B cell (primary cell): ENCODE data around the gene CDK9. TPM values are rescaled to one million over a fixed set of nuclear protein-coding genes. Genes with fewer than 3 reads are reported as not detected.

ENCODE experiments used
- ATAC-seq: fragments of 200-7000 bp; cut with Tn5 transposase; one replicate; pipeline ENCODE4 v1.10.0; 2021; ENCODE audit warnings: low read depth, mild to moderate bottlenecking, moderate number of reproducible peaks, moderate library complexity
- CTCF ChIA-PET: fragments of 350-600 bp; sonication (Branson Sonifier 250); formaldehyde crosslinking; loops from one replicate; lab custom pipeline; 2021; ENCODE audit warnings: antibody characterized with exemption, inconsistent platforms; lab: Charles Lee
- POLR2A ChIA-PET: fragments of 350-600 bp; sonication (Branson Sonifier 250); formaldehyde crosslinking; loops from one replicate; lab custom pipeline; 2021; ENCODE audit warnings: antibody characterized with exemption; lab: Charles Lee
- DNase-seq: peaks from one replicate; pipeline ENCODE4 v3.0.0; 2013
- H2AFZ ChIP-seq: 2 replicates; pipeline ENCODE4 v1.6.1; 2012; ENCODE audit warnings: mild to moderate bottlenecking, low read depth, low read length; ENCODE audit not compliant: insufficient read depth, poor library complexity, severe bottlenecking
- H3K27ac ChIP-seq, 2 donors: 1 replicate in 1 of 2; 2 replicates in 1 of 2; pipeline ENCODE4 v1.5.1; 2012 to 2013; ENCODE audit warnings: low read length in 2 of 2, mild to moderate bottlenecking in 2 of 2, moderate library complexity in 1 of 2
- H3K27me3 ChIP-seq, 4 experiments: fragments of 200-600 bp in 1 of 4; sonication (generic) in 1 of 4; replicated peaks in 1 of 4; 1 replicate in 2 of 4; 2 replicates in 2 of 4; pipeline versions ENCODE4 v1.6.1 to v1.7.0; 2013 to 2016; ENCODE audit warnings: low read length in 3 of 4, mild to moderate bottlenecking in 2 of 4, mixed read lengths in 1 of 4, moderate library complexity in 1 of 4; ENCODE audit not compliant: insufficient read depth in 4 of 4, control insufficient read depth in 3 of 4; ENCODE audit errors: control extremely low read depth in 1 of 4
- H3K36me3 ChIP-seq, 2 experiments: replicated peaks in 1 of 2; 1 replicate in 1 of 2; 2 replicates in 1 of 2; pipeline versions ENCODE4 v1.6.1 to v1.7.1; 2013; ENCODE audit warnings: low read length in 1 of 2; ENCODE audit not compliant: insufficient read depth in 2 of 2, control insufficient read depth in 1 of 2; ENCODE audit errors: control extremely low read depth in 1 of 2, extremely low read depth in 1 of 2
- H3K4me1 ChIP-seq, 2 donors: fragments of 200-600 bp in 1 of 2; sonication (generic) in 1 of 2; 1 replicate in 1 of 2; 2 replicates in 1 of 2; pipeline versions ENCODE4 v1.5.1 to v1.6.1; 2013 to 2017; ENCODE audit warnings: low read length in 2 of 2; ENCODE audit not compliant: control insufficient read depth in 2 of 2, insufficient read depth in 2 of 2
- H3K4me2 ChIP-seq: replicated peaks from 2 replicates; pipeline ENCODE3; 2012; ENCODE audit warnings: mild to moderate bottlenecking, low read depth, low read length; ENCODE audit not compliant: poor library complexity, severe bottlenecking
- H3K4me3 ChIP-seq, 5 experiments: fragments of 200-600 bp in 1 of 5; sonication (generic) in 1 of 5; 1 replicate in 3 of 5; 2 replicates in 2 of 5; pipeline versions ENCODE4 v1.5.1 to v1.7.0; 2011 to 2016; ENCODE audit warnings: low read length in 4 of 5, mild to moderate bottlenecking in 4 of 5, low read depth in 2 of 5, control low read depth in 1 of 5, moderate library complexity in 1 of 5; ENCODE audit not compliant: insufficient read depth in 1 of 5; ENCODE audit errors: control extremely low read depth in 1 of 5, extremely low read depth in 1 of 5
- H3K79me2 ChIP-seq: fragments of 200-600 bp; sonication (generic); one replicate; pipeline ENCODE4 v1.6.0; 2016; ENCODE audit warnings: low read length; ENCODE audit not compliant: control insufficient read depth, insufficient read depth
- H3K9ac ChIP-seq: fragments of 200-600 bp; sonication (generic); 2 replicates; pipeline ENCODE4 v1.6.1; 2017; ENCODE audit warnings: mild to moderate bottlenecking, low read length, moderate library complexity
- H3K9me3 ChIP-seq, 3 donors: one replicate each; pipeline versions ENCODE4 v1.6.1 to v1.7.1; 2013; ENCODE audit warnings: low read length in 2 of 3; ENCODE audit not compliant: control insufficient read depth in 2 of 3, insufficient read depth in 1 of 3; ENCODE audit errors: control extremely low read depth in 1 of 3
- H4K20me1 ChIP-seq: 2 replicates; pipeline ENCODE4 v1.6.0; 2012; ENCODE audit warnings: mild to moderate bottlenecking, low read length; ENCODE audit not compliant: insufficient read depth, control insufficient read depth, poor library complexity, severe bottlenecking
- H3K27ac Mint-ChIP-seq: one replicate; pipeline ENCODE4 v1.8.0; 2021; ENCODE audit warnings: mixed read lengths
- H3K27me3 Mint-ChIP-seq: one replicate; pipeline ENCODE4 v1.8.0; 2021; ENCODE audit warnings: mixed read lengths
- H3K4me1 Mint-ChIP-seq: one replicate; pipeline ENCODE4 v1.8.0; 2021; ENCODE audit warnings: mixed read lengths
- H3K4me3 Mint-ChIP-seq: one replicate; pipeline ENCODE4 v1.8.0; 2021; ENCODE audit warnings: mixed read lengths
- H3K9me3 Mint-ChIP-seq: one replicate; pipeline ENCODE4 v1.8.0; 2022; ENCODE audit warnings: mixed read lengths; ENCODE audit not compliant: insufficient read depth
- EZH2 ChIP-seq: IDR thresholded peaks from 2 replicates; pipeline ENCODE4 v1.6.1; 2012; ENCODE audit warnings: borderline replicate concordance, low read depth, mild to moderate bottlenecking, moderate library complexity, low read length; ENCODE audit not compliant: insufficient read depth, poor library complexity, severe bottlenecking
- WGBS: methylation state at CpG from one replicate; pipeline ENCODE4 v1.1.5; 2013; ENCODE audit warnings: missing lambda C conversion rate; ENCODE audit not compliant: insufficient coverage; 5-methylcytosine and 5-hydroxymethylcytosine counted together
- intact Hi-C: fragments of 100-400 bp; cut with micrococcal nuclease; formaldehyde crosslinking; loops from one replicate; pipeline ENCODE4 v1.10.0; 2022
- polyA plus RNA-seq: library from polyadenylated mRNA; depleted of rRNA; stranded (reverse); fragments of >200 nt; gene quantifications from 2 replicates; pipeline ENCODE4 v1.2.3, GENCODE V29; 2012
- total RNA-seq, 2 donors: library from RNA; stranded (reverse); fragments of 120-200 nt in 1 of 2; gene quantifications; 1 replicate in 1 of 2; 2 replicates in 1 of 2; pipeline versions ENCODE4 v1.2.3 to v1.2.4, GENCODE V29; 2013 to 2022
- TF ChIP-seq, protein P1 (sequence below): fragments of 200-600 bp; IDR thresholded peaks from one replicate; pipeline ENCODE4 v1.8.0; 2022; ENCODE audit warnings: antibody characterized with exemption, mild to moderate bottlenecking

CDK9 gene
- total and polyA plus RNA-seq, 2 donors (not counting 1 experiment from before 2014, with no cell fraction given) = 145 to 176 TPM

GRCh38 chr9:127832248-127832647 lies 46.4 kb downstream of the CDK9 start:
- 70% methylated on average over 3 of the region's 7 CpGs for WGBS
- peaks cover 0 to 2% of the 10 kb centered on the region in 2 experiments for H3K36me3 ChIP-seq
- H3K27ac Mint-ChIP-seq = no peak overlapping the region
- H3K9me3 Mint-ChIP-seq = no peaks in the 10 kb centered on the region
- no peak overlapping the region for H3K4me3 Mint-ChIP-seq
- intact Hi-C loops = no loop called here
- no peak for DNase-seq
- ATAC-seq = no peak
- no peaks in the 10 kb centered on the region for H3K9me3 ChIP-seq
- ChIA-PET POLR2A (interaction anchor here (0.8 kb wide), 1 partner anchor 24 kb away, joined by 4 read pairs; no protein-coding TSS in a partner anchor), CTCF (interaction anchor here (0.7 kb wide), 1 partner anchor 9 kb away, joined by 3 read pairs; no protein-coding TSS in a partner anchor)
- no peak overlapping the region for H3K27ac ChIP-seq
- no peak overlapping the region for H3K4me3 ChIP-seq
- no peaks in the 10 kb centered on the region for H3K27me3 Mint-ChIP-seq
- TF ChIP-seq EZH2 = no peak
- TF ChIP-seq, protein P1, sequence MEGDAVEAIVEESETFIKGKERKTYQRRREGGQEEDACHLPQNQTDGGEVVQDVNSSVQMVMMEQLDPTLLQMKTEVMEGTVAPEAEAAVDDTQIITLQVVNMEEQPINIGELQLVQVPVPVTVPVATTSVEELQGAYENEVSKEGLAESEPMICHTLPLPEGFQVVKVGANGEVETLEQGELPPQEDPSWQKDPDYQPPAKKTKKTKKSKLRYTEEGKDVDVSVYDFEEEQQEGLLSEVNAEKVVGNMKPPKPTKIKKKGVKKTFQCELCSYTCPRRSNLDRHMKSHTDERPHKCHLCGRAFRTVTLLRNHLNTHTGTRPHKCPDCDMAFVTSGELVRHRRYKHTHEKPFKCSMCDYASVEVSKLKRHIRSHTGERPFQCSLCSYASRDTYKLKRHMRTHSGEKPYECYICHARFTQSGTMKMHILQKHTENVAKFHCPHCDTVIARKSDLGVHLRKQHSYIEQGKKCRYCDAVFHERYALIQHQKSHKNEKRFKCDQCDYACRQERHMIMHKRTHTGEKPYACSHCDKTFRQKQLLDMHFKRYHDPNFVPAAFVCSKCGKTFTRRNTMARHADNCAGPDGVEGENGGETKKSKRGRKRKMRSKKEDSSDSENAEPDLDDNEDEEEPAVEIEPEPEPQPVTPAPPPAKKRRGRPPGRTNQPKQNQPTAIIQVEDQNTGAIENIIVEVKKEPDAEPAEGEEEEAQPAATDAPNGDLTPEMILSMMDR = no peak
- H3K4me1 Mint-ChIP-seq = peaks cover 5% of the 10 kb centered on the region
- H2AFZ ChIP-seq = no peak overlapping the region
- H3K79me2 ChIP-seq = peaks cover 4% of the 10 kb centered on the region
- H4K20me1 ChIP-seq = no peaks in the 10 kb centered on the region
- H3K27me3 ChIP-seq = no peaks in the 10 kb centered on the region
- no peak overlapping the region for H3K4me2 ChIP-seq
- H3K4me1 ChIP-seq = peaks cover 5 to 12% of the 10 kb centered on the region in 2 donors
- no peak overlapping the region for H3K9ac ChIP-seq

DNA sequence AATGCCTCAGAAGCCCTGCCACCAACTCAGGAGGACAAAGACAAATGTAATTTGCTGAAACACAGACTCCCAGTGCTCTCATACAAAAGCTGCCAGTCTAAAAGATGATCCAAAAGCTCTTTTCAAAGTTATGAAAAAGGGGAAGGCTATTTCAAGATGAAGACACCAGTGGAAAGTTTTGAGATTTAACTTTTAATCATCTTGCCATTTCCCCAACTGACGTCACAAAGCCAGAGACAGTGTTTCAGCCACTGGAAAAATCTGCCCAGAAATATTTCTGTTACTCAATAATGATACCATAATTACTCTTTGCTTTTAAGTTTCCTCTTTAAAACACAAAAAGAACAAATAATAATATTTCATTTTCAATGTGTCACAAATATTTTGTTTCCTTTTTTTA lies 47.7 kb downstream of the CDK9 start:
- Histone ChIP-seq H4K20me1 (no peaks in the 10 kb centered on the region), H2AFZ (no peak overlapping the region), H3K27me3 (no peaks in the 10 kb centered on the region), H3K4me3 (no peak overlapping the region), H3K27ac (no peak overlapping the region), H3K36me3 (peaks cover 0 to 2% of the 10 kb centered on the region in 2 experiments), H3K9ac (no peak overlapping the region), H3K9me3 (no peaks in the 10 kb centered on the region), H3K4me1 (peaks cover 5 to 12% of the 10 kb centered on the region in 2 donors), H3K79me2 (peaks cover 4% of the 10 kb centered on the region), H3K4me2 (no peak overlapping the region)
- ATAC-seq = no peak
- no peak overlapping the region for H3K27ac Mint-ChIP-seq
- H3K4me3 Mint-ChIP-seq = no peak overlapping the region
- no peak for DNase-seq
- intact Hi-C loops = no loop called here
- TF ChIP-seq EZH2 = no peak
- TF ChIP-seq, protein P1 = no peak
- peaks cover 5% of the 10 kb centered on the region for H3K4me1 Mint-ChIP-seq
- ChIA-PET CTCF (interaction anchor here (1.0 to 1.4 kb wide), 2 partner anchors 10 to 99 kb away, joined by 3 read pairs; partner anchors contain the start of gene TOR2A), POLR2A (interaction anchor here (0.7 kb wide), 2 partner anchors 22 to 82 kb away, joined by 6 to 8 read pairs; no protein-coding TSS in a partner anchor)
- no peaks in the 10 kb centered on the region for H3K27me3 Mint-ChIP-seq
- no peaks in the 10 kb centered on the region for H3K9me3 Mint-ChIP-seq
- no CpG with 5 or more reads among the region's 1 CpG for WGBS
